RWPE1 (cell line): ENCODE results near the gene CYP2W1.

Experiments
- CTCF ChIA-PET: fragments of 350-600 bp; sonication (Branson Sonifier 250); formaldehyde crosslinking; extraction: SDS; loops from one replicate; lab custom pipeline; 2021; lab: Yijun Ruan, JAX
- POLR2A ChIA-PET: fragments of 400-600 bp; formaldehyde crosslinking; extraction: SDS; loops from one replicate; lab custom pipeline; 2020; ENCODE audit warnings: antibody characterized with exemption; ENCODE audit not compliant: low non-redundant PET; lab: Yijun Ruan, JAX
- DNase-seq: peaks from one replicate; pipeline ENCODE4 v3.0.0; 2012; ENCODE audit warnings: low spot score
- H3K27ac ChIP-seq: fragments of 450-650 bp; 2 replicates; pipeline ENCODE4 v1.5.1; 2017
- CTCF ChIP-seq: fragments of 450-650 bp; conservative IDR thresholded peaks from 2 replicates; pipeline ENCODE4 v1.5.1; 2017; ENCODE audit warnings: low read depth, mild to moderate bottlenecking

CYP2W1 gene

GRCh38 chr7:945147-945555 lies 37.8 kb upstream of the CYP2W1 start:
- H3K27ac ChIP-seq: peak overlapping the region; percentile 87
- DNase-seq: no peak
- TF ChIP-seq CTCF: no peak
- CTCF ChIA-PET: no interaction called here
- POLR2A ChIA-PET: no interaction called here

GRCh38 chr7:945556-946255 lies 37.3 kb upstream of the CYP2W1 start:
- DNase-seq: peak; percentile 97
- POLR2A ChIA-PET: interaction anchor here (0.5 kb wide), 1 partner anchor 278 kb away, joined by 3 read pairs; no protein-coding TSS in a partner anchor
- CTCF ChIA-PET: interaction anchor here (0.7 to 1.0 kb wide), 2 partner anchors 9 to 26 kb away, joined by 3 to 4 read pairs; partner anchors contain the start of gene ADAP1
- TF ChIP-seq CTCF: no peak
- peak overlapping the region; percentile 87 for H3K27ac ChIP-seq

GRCh38 chr7:946256-946996 lies 36.6 kb upstream of the CYP2W1 start:
- ChIA-PET CTCF (interaction anchor here (1.0 kb wide), 1 partner anchor 8 kb away, joined by 3 read pairs; the partner anchor contains the start of gene ADAP1), POLR2A (interaction anchor here (0.5 kb wide), 1 partner anchor 278 kb away, joined by 3 read pairs; no protein-coding TSS in a partner anchor)
- DNase-seq: no peak
- H3K27ac ChIP-seq: peak overlapping the region; percentile 87
- no peak for TF ChIP-seq CTCF

- DNase-seq: no peak
- POLR2A ChIA-PET: no interaction called here
- no peak for TF ChIP-seq CTCF
- CTCF ChIA-PET: interaction anchor here (0.6 kb wide), 1 partner anchor 35 kb away, joined by 3 read pairs; no protein-coding TSS in a partner anchor
- H3K27ac ChIP-seq: no peak overlapping the region
Observed at GRCh38 chr7:947391-948210, 35.4 kb upstream of the CYP2W1 start.

GRCh38 chr7:949021-949934 lies 33.7 kb upstream of the CYP2W1 start:
- no peak for DNase-seq
- no peak for TF ChIP-seq CTCF
- ChIA-PET POLR2A (no interaction called here), CTCF (interaction anchor here (0.7 kb wide), 1 partner anchor 35 kb away, joined by 4 read pairs; no protein-coding TSS in a partner anchor)
- H3K27ac ChIP-seq: no peak overlapping the region
